Neutrophil (primary cell): Measurements from ENCODE around the gene RHPN2.

Experiments used
- H3K27ac ChIP-seq: fragments of 200-600 bp; sonication (generic); 2 replicates; pipeline ENCODE4 v1.5.1; 2016; ENCODE audit warnings: mild to moderate bottlenecking, moderate library complexity
- H3K27me3 ChIP-seq: fragments of 200-600 bp; sonication (generic); 2 replicates; pipeline ENCODE4 v1.6.0; 2016; ENCODE audit warnings: mild to moderate bottlenecking
- H3K36me3 ChIP-seq: fragments of 200-600 bp; sonication (generic); 2 replicates; pipeline ENCODE4 v1.5.1; 2017
- H3K4me1 ChIP-seq, 2 experiments: fragments of 200-600 bp in 1 of 2; sonication (generic) in 1 of 2; 1 replicate in 1 of 2; 2 replicates in 1 of 2; pipeline versions ENCODE4 v1.5.1 to v1.6.1; 2013 to 2016; ENCODE audit warnings: low read depth in 1 of 2, low read length in 1 of 2, mild to moderate bottlenecking in 1 of 2, moderate library complexity in 1 of 2; ENCODE audit not compliant: control insufficient read depth in 1 of 2, insufficient read depth in 1 of 2
- H3K4me3 ChIP-seq, 2 experiments: fragments of 200-600 bp in 1 of 2; sonication (generic) in 1 of 2; 1 replicate in 1 of 2; 2 replicates in 1 of 2; pipeline ENCODE4 v1.5.1; 2013 to 2016; ENCODE audit warnings: low read depth in 1 of 2, low read length in 1 of 2, mild to moderate bottlenecking in 1 of 2, moderate library complexity in 1 of 2
- H3K9me3 ChIP-seq: fragments of 200-600 bp; sonication (generic); 2 replicates; pipeline ENCODE4 v1.5.1; 2016
- TF ChIP-seq, protein P1 (sequence below): fragments of 200-600 bp; sonication (generic); IDR thresholded peaks from 2 replicates; pipeline ENCODE4 v1.5.1; 2016; ENCODE audit warnings: antibody characterized with exemption

Gene RHPN2

DNA sequence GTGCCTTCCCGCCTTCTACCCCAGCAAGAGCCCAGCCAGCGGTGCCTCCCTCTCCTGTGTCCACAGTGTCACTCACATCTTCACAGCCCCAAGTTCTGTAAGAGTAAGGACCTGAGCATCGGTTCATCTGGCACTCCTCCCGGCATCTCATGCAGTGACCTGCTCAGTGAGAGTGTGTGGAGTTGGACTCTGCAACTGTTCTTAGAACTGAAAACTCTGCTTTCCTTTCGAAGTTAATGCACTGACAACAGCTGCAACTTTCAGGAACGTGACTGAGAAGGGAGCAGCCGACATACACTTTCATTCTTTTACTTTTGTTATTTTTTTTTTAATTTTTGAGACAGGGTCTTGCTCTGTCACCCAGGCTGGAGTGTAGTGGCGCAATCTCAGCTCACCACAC lies 134.1 kb downstream of the RHPN2 start:
- H3K4me3 ChIP-seq, result no peak overlapping the region
- no peaks in the 10 kb centered on the region for H3K27me3 ChIP-seq
- no peaks in the 10 kb centered on the region for H3K4me1 ChIP-seq
- TF ChIP-seq, protein P1, sequence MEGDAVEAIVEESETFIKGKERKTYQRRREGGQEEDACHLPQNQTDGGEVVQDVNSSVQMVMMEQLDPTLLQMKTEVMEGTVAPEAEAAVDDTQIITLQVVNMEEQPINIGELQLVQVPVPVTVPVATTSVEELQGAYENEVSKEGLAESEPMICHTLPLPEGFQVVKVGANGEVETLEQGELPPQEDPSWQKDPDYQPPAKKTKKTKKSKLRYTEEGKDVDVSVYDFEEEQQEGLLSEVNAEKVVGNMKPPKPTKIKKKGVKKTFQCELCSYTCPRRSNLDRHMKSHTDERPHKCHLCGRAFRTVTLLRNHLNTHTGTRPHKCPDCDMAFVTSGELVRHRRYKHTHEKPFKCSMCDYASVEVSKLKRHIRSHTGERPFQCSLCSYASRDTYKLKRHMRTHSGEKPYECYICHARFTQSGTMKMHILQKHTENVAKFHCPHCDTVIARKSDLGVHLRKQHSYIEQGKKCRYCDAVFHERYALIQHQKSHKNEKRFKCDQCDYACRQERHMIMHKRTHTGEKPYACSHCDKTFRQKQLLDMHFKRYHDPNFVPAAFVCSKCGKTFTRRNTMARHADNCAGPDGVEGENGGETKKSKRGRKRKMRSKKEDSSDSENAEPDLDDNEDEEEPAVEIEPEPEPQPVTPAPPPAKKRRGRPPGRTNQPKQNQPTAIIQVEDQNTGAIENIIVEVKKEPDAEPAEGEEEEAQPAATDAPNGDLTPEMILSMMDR, result no peak
- H3K27ac ChIP-seq, result no peak overlapping the region
- no peaks in the 10 kb centered on the region for H3K9me3 ChIP-seq
- peaks cover 32% of the 10 kb centered on the region for H3K36me3 ChIP-seq

DNA sequence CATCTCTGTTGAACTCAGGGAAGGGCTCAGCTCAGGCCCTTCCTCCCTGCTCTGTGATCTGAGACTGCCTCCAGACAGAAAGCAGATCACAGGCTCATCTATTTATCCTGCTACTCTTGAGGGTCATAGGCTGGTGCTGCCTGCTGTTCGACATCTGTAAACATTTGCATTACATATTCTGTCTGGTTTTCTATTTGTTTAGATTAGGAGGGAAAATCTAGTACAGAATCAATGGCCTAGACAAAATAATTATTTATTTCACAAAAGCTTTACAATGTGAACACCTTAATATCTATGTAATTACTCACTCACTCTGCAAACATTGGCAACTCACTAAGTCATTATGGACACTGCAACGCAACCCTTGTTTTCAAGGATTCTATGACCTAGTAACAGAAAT lies 135.9 kb downstream of the RHPN2 start:
- Histone ChIP-seq H3K4me1 (no peaks in the 10 kb centered on the region), H3K4me3 (no peak overlapping the region), H3K27ac (no peak overlapping the region), H3K36me3 (peaks cover 36% of the 10 kb centered on the region), H3K9me3 (no peaks in the 10 kb centered on the region), H3K27me3 (no peaks in the 10 kb centered on the region)
- TF ChIP-seq, protein P1, result no peak
